GM12878 (cell line): ENCODE data around the gene ARL11. TPM values are rescaled to one million over a fixed set of nuclear protein-coding genes. Genes with fewer than 3 reads are reported as not detected.

Experiments
- EZH2 ChIP-seq: IDR thresholded peaks from 2 replicates; pipeline ENCODE4 v1.6.1; 2012; ENCODE audit warnings: low read depth, mild to moderate bottlenecking, control low read depth, inconsistent platforms, low read length, borderline replicate concordance; ENCODE audit not compliant: control insufficient read depth
- FOS ChIP-seq: IDR thresholded peaks from 3 replicates; pipeline ENCODE4 v1.6.1; 2011; ENCODE audit warnings: borderline replicate concordance; ENCODE audit not compliant: insufficient read length; ENCODE audit errors: extremely low read depth
- JUND ChIP-seq: IDR thresholded peaks from 2 replicates; pipeline ENCODE4 v1.6.1; 2012; ENCODE audit warnings: low read depth, mild to moderate bottlenecking, low read length, improper control_type of control experiment, moderate library complexity
- NR2F1 ChIP-seq: fragments of 450-650 bp; conservative IDR thresholded peaks from 2 replicates; pipeline ENCODE4 v1.6.1; 2017; ENCODE audit warnings: mild to moderate bottlenecking
- NRF1 ChIP-seq: conservative IDR thresholded peaks from 2 replicates; pipeline ENCODE4 v1.6.1; 2011; ENCODE audit warnings: mild to moderate bottlenecking, low read depth, low read length, improper control_type of control experiment
- SIX5 ChIP-seq: IDR thresholded peaks from 2 replicates; pipeline ENCODE4 v1.6.1; 2011; ENCODE audit warnings: mild to moderate bottlenecking, low read depth, low read length, moderate library complexity; ENCODE audit not compliant: severe bottlenecking
- SMAD1 ChIP-seq: fragments of 450-650 bp; IDR thresholded peaks from 2 replicates; pipeline ENCODE4 v1.6.1; 2018; ENCODE audit warnings: mild to moderate bottlenecking, low read depth; ENCODE audit not compliant: partially characterized antibody
- SMC3 ChIP-seq: IDR thresholded peaks from 2 replicates; pipeline ENCODE4 v1.6.1; 2011; ENCODE audit warnings: low read length, improper control_type of control experiment, borderline replicate concordance
- STAT3 ChIP-seq: IDR thresholded peaks from 2 replicates; pipeline ENCODE4 v1.6.1; 2011; ENCODE audit warnings: low read depth, low read length, improper control_type of control experiment
- ZZZ3 ChIP-seq: IDR thresholded peaks from 2 replicates; pipeline ENCODE4 v1.6.1; 2011; ENCODE audit warnings: low read depth; ENCODE audit not compliant: control insufficient read depth, insufficient read length
- polyA plus RNA-seq, 11 experiments: library from polyadenylated mRNA; depleted of rRNA in 4 of 11; unstranded in 6 of 11; stranded (reverse) in 5 of 11; fragments of >200 nt; fragmentation: Nextera tagmentation in 4 of 11; fragmentation: Illumina TruSeq in 1 of 11; extraction: Ambion mirVana in 4 of 11; extraction: Trizol in 1 of 11; gene quantifications; 1 replicate in 1 of 11; 2 replicates in 10 of 11; pipeline versions ENCODE4 v1.2.1 to v1.2.3, GENCODE V29; 2011 to 2016; ENCODE audit warnings: inconsistent platforms in 2 of 11, missing spikeins in 2 of 11, low read depth in 1 of 11
- total RNA-seq, 4 experiments: library from RNA; depleted of rRNA in 3 of 4; stranded (reverse); fragments of >200 nt in 3 of 4; fragmentation: Illumina TruSeq in 1 of 4; extraction: Trizol in 1 of 4; gene quantifications; 2 replicates each; pipeline versions ENCODE4 v1.2.1 to v1.2.3, GENCODE V29; 2013 to 2021
- TF ChIP-seq, protein P1 (sequence below), 3 experiments: IDR thresholded peaks in 2 of 3; conservative IDR thresholded peaks in 1 of 3; 2 replicates each; pipeline ENCODE4 v1.5.1; 2011; ENCODE audit warnings: low read depth in 3 of 3, low read length in 3 of 3, mild to moderate bottlenecking in 3 of 3, control low read depth in 2 of 3, moderate library complexity in 2 of 3, inconsistent platforms in 1 of 3, mixed read lengths in 1 of 3; ENCODE audit not compliant: control insufficient read depth in 2 of 3, insufficient read depth in 1 of 3; ENCODE audit errors: extremely low read depth in 1 of 3
- TF ChIP-seq, protein P2 (sequence below): fragments of 450-650 bp; IDR thresholded peaks from 2 replicates; pipeline ENCODE4 v1.6.1; 2017; ENCODE audit warnings: low read depth, mild to moderate bottlenecking, moderate library complexity

ARL11 gene
- total and polyA plus RNA-seq, 10 of the 15 experiments (the other 5 are each of a cell fraction or from before 2014, with no cell fraction given): 2.0 to 7.2 (median 4.4) TPM

- TF ChIP-seq STAT3 (no peak), ZZZ3 (no peak), SMAD1 (no peak), EZH2 (no peak), SIX5 (no peak), SMC3 (peak; percentile 98), NRF1 (no peak), FOS (no peak), JUND (no peak), NR2F1 (no peak)
- TF ChIP-seq, protein P1, sequence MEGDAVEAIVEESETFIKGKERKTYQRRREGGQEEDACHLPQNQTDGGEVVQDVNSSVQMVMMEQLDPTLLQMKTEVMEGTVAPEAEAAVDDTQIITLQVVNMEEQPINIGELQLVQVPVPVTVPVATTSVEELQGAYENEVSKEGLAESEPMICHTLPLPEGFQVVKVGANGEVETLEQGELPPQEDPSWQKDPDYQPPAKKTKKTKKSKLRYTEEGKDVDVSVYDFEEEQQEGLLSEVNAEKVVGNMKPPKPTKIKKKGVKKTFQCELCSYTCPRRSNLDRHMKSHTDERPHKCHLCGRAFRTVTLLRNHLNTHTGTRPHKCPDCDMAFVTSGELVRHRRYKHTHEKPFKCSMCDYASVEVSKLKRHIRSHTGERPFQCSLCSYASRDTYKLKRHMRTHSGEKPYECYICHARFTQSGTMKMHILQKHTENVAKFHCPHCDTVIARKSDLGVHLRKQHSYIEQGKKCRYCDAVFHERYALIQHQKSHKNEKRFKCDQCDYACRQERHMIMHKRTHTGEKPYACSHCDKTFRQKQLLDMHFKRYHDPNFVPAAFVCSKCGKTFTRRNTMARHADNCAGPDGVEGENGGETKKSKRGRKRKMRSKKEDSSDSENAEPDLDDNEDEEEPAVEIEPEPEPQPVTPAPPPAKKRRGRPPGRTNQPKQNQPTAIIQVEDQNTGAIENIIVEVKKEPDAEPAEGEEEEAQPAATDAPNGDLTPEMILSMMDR (IDR thresholded peaks at IDR 0.05 in 2 of 3, conservative IDR thresholded peaks at IDR 0.05 in 1 of 3; ENCODE audit: control insufficient read depth in 2 of 3, extremely low read depth in 1 of 3, insufficient read depth in 1 of 3, low read depth in 3 of 3, low read length in 3 of 3): peak; percentile 75 to 95 (median 80)
- TF ChIP-seq, protein P2, sequence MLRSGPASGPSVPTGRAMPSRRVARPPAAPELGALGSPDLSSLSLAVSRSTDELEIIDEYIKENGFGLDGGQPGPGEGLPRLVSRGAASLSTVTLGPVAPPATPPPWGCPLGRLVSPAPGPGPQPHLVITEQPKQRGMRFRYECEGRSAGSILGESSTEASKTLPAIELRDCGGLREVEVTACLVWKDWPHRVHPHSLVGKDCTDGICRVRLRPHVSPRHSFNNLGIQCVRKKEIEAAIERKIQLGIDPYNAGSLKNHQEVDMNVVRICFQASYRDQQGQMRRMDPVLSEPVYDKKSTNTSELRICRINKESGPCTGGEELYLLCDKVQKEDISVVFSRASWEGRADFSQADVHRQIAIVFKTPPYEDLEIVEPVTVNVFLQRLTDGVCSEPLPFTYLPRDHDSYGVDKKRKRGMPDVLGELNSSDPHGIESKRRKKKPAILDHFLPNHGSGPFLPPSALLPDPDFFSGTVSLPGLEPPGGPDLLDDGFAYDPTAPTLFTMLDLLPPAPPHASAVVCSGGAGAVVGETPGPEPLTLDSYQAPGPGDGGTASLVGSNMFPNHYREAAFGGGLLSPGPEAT: peak; percentile 22; the same call in 1 of the 2 replicates
Measured at GRCh38 chr13:49606747-49607648, 21.3 kb upstream of the ARL11 start (continued).
